Natural killer cell (primary cell): Measurements from ENCODE around the gene TBC1D17. TPM values are rescaled to one million over a fixed set of nuclear protein-coding genes. Genes with fewer than 3 reads are reported as not detected.

Source experiments
- ATAC-seq, 3 donors: fragments of 150-1000 bp in 2 of 3; fragments of 200-7000 bp in 1 of 3; cut with Tn5 transposase; 1 replicate in 1 of 3; 2 replicates in 2 of 3; pipeline ENCODE4 v1.10.0; 2021; ENCODE audit warnings: mild to moderate bottlenecking in 2 of 3, moderate library complexity in 2 of 3
- DNase-seq, 2 donors: peaks; one replicate each; pipeline versions ENCODE4 v3.0.0 to v3.0.0-alpha.2; 2013 to 2021; ENCODE audit warnings: mixed read lengths in 1 of 2
- H3K27ac ChIP-seq: one replicate; pipeline ENCODE4 v1.5.1; 2013; ENCODE audit warnings: mild to moderate bottlenecking, low read length
- H3K27me3 ChIP-seq: one replicate; pipeline ENCODE4 v1.6.1; 2013; ENCODE audit warnings: low read length; ENCODE audit not compliant: control insufficient read depth, insufficient read depth
- H3K36me3 ChIP-seq: one replicate; pipeline ENCODE4 v1.6.1; 2013; ENCODE audit warnings: low read length; ENCODE audit not compliant: control insufficient read depth, insufficient read depth
- H3K4me1 ChIP-seq: one replicate; pipeline ENCODE4 v1.6.1; 2013; ENCODE audit warnings: low read length; ENCODE audit not compliant: control insufficient read depth, insufficient read depth
- H3K4me3 ChIP-seq: one replicate; pipeline ENCODE4 v1.5.1; 2013; ENCODE audit warnings: low read length
- H3K9me3 ChIP-seq: one replicate; pipeline ENCODE4 v1.6.1; 2013; ENCODE audit warnings: low read length; ENCODE audit not compliant: control insufficient read depth, insufficient read depth
- H3K27ac Mint-ChIP-seq, 2 donors: one replicate each; pipeline ENCODE4 v1.8.0; 2022; ENCODE audit warnings: mild to moderate bottlenecking in 2 of 2, mixed read lengths in 2 of 2, moderate library complexity in 1 of 2
- H3K27me3 Mint-ChIP-seq, 2 donors: one replicate each; pipeline ENCODE4 v1.8.0; 2022; ENCODE audit warnings: low read depth in 2 of 2, mixed read lengths in 2 of 2
- H3K36me3 Mint-ChIP-seq: one replicate; pipeline ENCODE4 v1.8.0; 2022; ENCODE audit warnings: mixed read lengths
- H3K4me1 Mint-ChIP-seq, 2 donors: one replicate each; pipeline ENCODE4 v1.8.0; 2022; ENCODE audit warnings: mixed read lengths in 2 of 2
- H3K4me3 Mint-ChIP-seq: one replicate; pipeline ENCODE4 v1.8.0; 2022; ENCODE audit warnings: mild to moderate bottlenecking, moderate library complexity, mixed read lengths
- H3K9me3 Mint-ChIP-seq, 2 donors: one replicate each; pipeline ENCODE4 v1.8.0; 2022; ENCODE audit warnings: mixed read lengths in 2 of 2
- CTCF ChIP-seq: fragments of 200-600 bp; IDR thresholded peaks from one replicate; pipeline ENCODE4 v1.8.0; 2022; ENCODE audit warnings: antibody characterized with exemption
- WGBS: methylation state at CpG from one replicate; pipeline ENCODE4 v1.1.7; 2013; ENCODE audit warnings: missing lambda C conversion rate; ENCODE audit not compliant: insufficient coverage; 5-methylcytosine and 5-hydroxymethylcytosine counted together
- intact Hi-C: fragments of 100-400 bp; cut with micrococcal nuclease; formaldehyde crosslinking; loops from one replicate; pipeline ENCODE4 v1.14.2; 2022
- total RNA-seq, 4 donors: library from RNA; stranded (reverse); fragments of 120-200 nt in 1 of 4; gene quantifications; one replicate each; pipeline versions ENCODE4 v1.2.3 to v1.2.4, GENCODE V29; 2013 to 2022

TBC1D17 gene
- total RNA-seq, 3 donors from 2014 or later (not counting 1 experiment from before 2014, with no cell fraction given), result 45.8 to 59.7 (median 54.4) TPM

- peaks cover 52% of the 10 kb centered on the region for H3K36me3 ChIP-seq
- WGBS, result 96% methylated on average over 18 of the region's 18 CpGs
- no peaks in the 10 kb centered on the region for H3K27me3 ChIP-seq
- Mint-ChIP-seq H3K27me3 (no peaks in the 10 kb centered on the region), H3K9me3 (no peaks in the 10 kb centered on the region), H3K36me3 (no peaks in the 10 kb centered on the region), H3K4me1 (peaks cover 0 to 4% of the 10 kb centered on the region in 2 donors), H3K27ac (no peak overlapping the region), H3K4me3 (no peak overlapping the region)
- H3K4me1 ChIP-seq, result no peaks in the 10 kb centered on the region
- no peak overlapping the region for H3K27ac ChIP-seq
- no peak overlapping the region for H3K4me3 ChIP-seq
- ATAC-seq (no peak), DNase-seq (no peak)
- TF ChIP-seq CTCF, result no peak
- intact Hi-C loops, result no loop called here
- no peaks in the 10 kb centered on the region for H3K9me3 ChIP-seq
These were observed 6.6 kb downstream of the TBC1D17 start for GRCh38 chr19:49884109-49884508.

- 88% methylated on average over 3 of the region's 3 CpGs for WGBS
- Histone ChIP-seq H3K27ac (no peak overlapping the region), H3K4me1 (peaks cover 4% of the 10 kb centered on the region), H3K27me3 (no peaks in the 10 kb centered on the region), H3K36me3 (peaks cover 50% of the 10 kb centered on the region), H3K4me3 (no peak overlapping the region), H3K9me3 (no peaks in the 10 kb centered on the region)
- Mint-ChIP-seq H3K27ac (no peak overlapping the region), H3K4me1 (peaks cover 0 to 7% of the 10 kb centered on the region in 2 donors), H3K4me3 (no peak overlapping the region), H3K9me3 (no peaks in the 10 kb centered on the region), H3K27me3 (no peaks in the 10 kb centered on the region), H3K36me3 (no peaks in the 10 kb centered on the region)
- intact Hi-C loops, result no loop called here
- no peak for DNase-seq
- TF ChIP-seq CTCF, result no peak
- no peak for ATAC-seq
These were observed 7.3 kb downstream of the TBC1D17 start for GRCh38 chr19:49884760-49885159.

GRCh38 chr19:49887037-49887664 lies 9.6 kb downstream of the TBC1D17 start:
- Mint-ChIP-seq H3K36me3 (no peaks in the 10 kb centered on the region), H3K27me3 (no peaks in the 10 kb centered on the region), H3K4me3 (no peak overlapping the region), H3K4me1 (peaks cover 0 to 9% of the 10 kb centered on the region in 2 donors), H3K9me3 (no peaks in the 10 kb centered on the region), H3K27ac (no peak overlapping the region)
- H3K4me3 ChIP-seq, result no peak overlapping the region
- H3K27me3 ChIP-seq, result no peaks in the 10 kb centered on the region
- H3K9me3 ChIP-seq, result no peaks in the 10 kb centered on the region
- H3K4me1 ChIP-seq, result peaks cover 13% of the 10 kb centered on the region
- no peak for DNase-seq
- WGBS, result 89% methylated on average over 23 of the region's 23 CpGs
- no peak for ATAC-seq
- intact Hi-C loops, result no loop called here
- H3K36me3 ChIP-seq, result peaks cover 28% of the 10 kb centered on the region
- no peak overlapping the region for H3K27ac ChIP-seq
- TF ChIP-seq CTCF, result no peak
